MCF 10A (cell line): Measurements from ENCODE around the gene KCNJ4. TPM values are rescaled to one million over a fixed set of nuclear protein-coding genes. Genes with fewer than 3 reads are reported as not detected.

ENCODE experiments used
- BruUV-seq: library from RNA; stranded (reverse); fragments of 400-500 nt; replicated peaks from 2 replicates; lab custom pipeline; 2021; lab: Mats Ljungman, UMichigan
- CTCF ChIA-PET: fragments of 300-600 bp; sonication (Branson Sonifier 250); formaldehyde crosslinking; extraction: SDS; loops from one replicate; lab custom pipeline; 2021; ENCODE audit warnings: antibody characterized with exemption, inconsistent platforms; lab: Yijun Ruan, JAX
- POLR2A ChIA-PET: fragments of 300-600, 350-650 bp; sonication (Branson Sonifier 250); formaldehyde crosslinking; extraction: SDS; loops from one replicate; lab custom pipeline; 2020; ENCODE audit warnings: antibody characterized with exemption, inconsistent platforms; lab: Yijun Ruan, JAX
- DNase-seq: peaks from one replicate; pipeline ENCODE4 v3.0.0-alpha.2; 2018; ENCODE audit not compliant: unreplicated experiment
- H3K27ac Mint-ChIP-seq: one replicate; pipeline ENCODE4 v1.8.0; 2022; ENCODE audit warnings: mild to moderate bottlenecking, low read depth, mixed read lengths; ENCODE audit not compliant: unreplicated experiment
- H3K27me3 Mint-ChIP-seq: one replicate; pipeline ENCODE4 v1.8.0; 2022; ENCODE audit warnings: mixed read lengths; ENCODE audit not compliant: insufficient read depth, unreplicated experiment
- H3K36me3 Mint-ChIP-seq: one replicate; pipeline ENCODE4 v1.8.0; 2022; ENCODE audit warnings: mild to moderate bottlenecking, moderate library complexity, mixed read lengths; ENCODE audit not compliant: insufficient read depth, unreplicated experiment
- H3K4me1 Mint-ChIP-seq: one replicate; pipeline ENCODE4 v1.8.0; 2022; ENCODE audit warnings: mixed read lengths; ENCODE audit not compliant: insufficient read depth, unreplicated experiment
- H3K4me3 Mint-ChIP-seq: one replicate; pipeline ENCODE4 v1.8.0; 2022; ENCODE audit warnings: mild to moderate bottlenecking, moderate library complexity, mixed read lengths; ENCODE audit not compliant: unreplicated experiment
- H3K9me3 Mint-ChIP-seq: one replicate; pipeline ENCODE4 v1.8.0; 2022; ENCODE audit warnings: mixed read lengths; ENCODE audit not compliant: unreplicated experiment
- intact Hi-C: fragments of 100-400 bp; cut with micrococcal nuclease; formaldehyde crosslinking; loops from 2 replicates; pipeline ENCODE4 v1.14.1; 2022
- total RNA-seq: library from RNA; stranded (reverse); gene quantifications from 2 replicates; pipeline ENCODE4 v1.2.3, GENCODE V29; 2022
- TF ChIP-seq, protein P1 (sequence below): fragments of 200-600 bp; IDR thresholded peaks from one replicate; pipeline ENCODE4 v1.8.0; 2022; ENCODE audit warnings: antibody characterized with exemption, mild to moderate bottlenecking; ENCODE audit not compliant: unreplicated experiment

KCNJ4 gene
- total RNA-seq, 1 experiment from 2014 or later: not detected

- H3K4me3 Mint-ChIP-seq: no peak overlapping the region
- TF ChIP-seq, protein P1, sequence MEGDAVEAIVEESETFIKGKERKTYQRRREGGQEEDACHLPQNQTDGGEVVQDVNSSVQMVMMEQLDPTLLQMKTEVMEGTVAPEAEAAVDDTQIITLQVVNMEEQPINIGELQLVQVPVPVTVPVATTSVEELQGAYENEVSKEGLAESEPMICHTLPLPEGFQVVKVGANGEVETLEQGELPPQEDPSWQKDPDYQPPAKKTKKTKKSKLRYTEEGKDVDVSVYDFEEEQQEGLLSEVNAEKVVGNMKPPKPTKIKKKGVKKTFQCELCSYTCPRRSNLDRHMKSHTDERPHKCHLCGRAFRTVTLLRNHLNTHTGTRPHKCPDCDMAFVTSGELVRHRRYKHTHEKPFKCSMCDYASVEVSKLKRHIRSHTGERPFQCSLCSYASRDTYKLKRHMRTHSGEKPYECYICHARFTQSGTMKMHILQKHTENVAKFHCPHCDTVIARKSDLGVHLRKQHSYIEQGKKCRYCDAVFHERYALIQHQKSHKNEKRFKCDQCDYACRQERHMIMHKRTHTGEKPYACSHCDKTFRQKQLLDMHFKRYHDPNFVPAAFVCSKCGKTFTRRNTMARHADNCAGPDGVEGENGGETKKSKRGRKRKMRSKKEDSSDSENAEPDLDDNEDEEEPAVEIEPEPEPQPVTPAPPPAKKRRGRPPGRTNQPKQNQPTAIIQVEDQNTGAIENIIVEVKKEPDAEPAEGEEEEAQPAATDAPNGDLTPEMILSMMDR: no peak
- H3K36me3 Mint-ChIP-seq: peaks cover 100% of the 10 kb centered on the region
- peaks cover 6% of the 10 kb centered on the region for H3K4me1 Mint-ChIP-seq
- intact Hi-C loops: no loop called here
- H3K27me3 Mint-ChIP-seq: no peaks in the 10 kb centered on the region
- H3K9me3 Mint-ChIP-seq: no peaks in the 10 kb centered on the region
- H3K27ac Mint-ChIP-seq: no peak overlapping the region
- ChIA-PET POLR2A (interaction anchor here (0.6 kb wide), 1 partner anchor 36 kb away, joined by 3 read pairs; no protein-coding TSS in a partner anchor), CTCF (interaction anchor here (0.5 to 0.6 kb wide), 2 partner anchors 55 to 763 kb away, joined by 4 read pairs; no protein-coding TSS in a partner anchor)
- no peak for DNase-seq
- no TSS peak for BruUV-seq
These were observed 42.9 kb upstream of the KCNJ4 start for GRCh38 chr22:38497869-38498268.

- H3K9me3 Mint-ChIP-seq: no peaks in the 10 kb centered on the region
- peaks cover 100% of the 10 kb centered on the region for H3K36me3 Mint-ChIP-seq
- no peaks in the 10 kb centered on the region for H3K4me1 Mint-ChIP-seq
- DNase-seq: no peak
- intact Hi-C loops: no loop called here
- H3K27ac Mint-ChIP-seq: no peak overlapping the region
- no peak overlapping the region for H3K4me3 Mint-ChIP-seq
- TF ChIP-seq, protein P1: no peak
- ChIA-PET CTCF (interaction anchor here (1.0 to 2.7 kb wide), 2 partner anchors 8 to 10 kb away, joined by 4 to 10 read pairs; no protein-coding TSS in a partner anchor), POLR2A (interaction anchor here (0.8 to 1.5 kb wide), 3 partner anchors 10 to 12 kb away, joined by 3 to 5 read pairs (median 3); no protein-coding TSS in a partner anchor)
- H3K27me3 Mint-ChIP-seq: no peaks in the 10 kb centered on the region
- no TSS peak for BruUV-seq
These were observed 39.9 kb upstream of the KCNJ4 start for GRCh38 chr22:38494939-38495338.

GRCh38 chr22:38494498-38494897 is 39.5 kb upstream of the KCNJ4 start:
- H3K9me3 Mint-ChIP-seq: no peaks in the 10 kb centered on the region
- no peak for DNase-seq
- H3K4me1 Mint-ChIP-seq: peaks cover 3% of the 10 kb centered on the region
- TF ChIP-seq, protein P1: no peak
- CTCF ChIA-PET: interaction anchor here (0.7 to 2.7 kb wide), 3 partner anchors 8 to 429 kb away, joined by 3 to 10 read pairs (median 4); no protein-coding TSS in a partner anchor
- no TSS peak for BruUV-seq
- no peak overlapping the region for H3K4me3 Mint-ChIP-seq
- peaks cover 100% of the 10 kb centered on the region for H3K36me3 Mint-ChIP-seq
- H3K27me3 Mint-ChIP-seq: no peaks in the 10 kb centered on the region
- H3K27ac Mint-ChIP-seq: no peak overlapping the region
- intact Hi-C loops: no loop called here
- POLR2A ChIA-PET: interaction anchor here (0.8 to 1.5 kb wide), 3 partner anchors 10 to 11 kb away, joined by 3 to 5 read pairs (median 3); no protein-coding TSS in a partner anchor

DNA sequence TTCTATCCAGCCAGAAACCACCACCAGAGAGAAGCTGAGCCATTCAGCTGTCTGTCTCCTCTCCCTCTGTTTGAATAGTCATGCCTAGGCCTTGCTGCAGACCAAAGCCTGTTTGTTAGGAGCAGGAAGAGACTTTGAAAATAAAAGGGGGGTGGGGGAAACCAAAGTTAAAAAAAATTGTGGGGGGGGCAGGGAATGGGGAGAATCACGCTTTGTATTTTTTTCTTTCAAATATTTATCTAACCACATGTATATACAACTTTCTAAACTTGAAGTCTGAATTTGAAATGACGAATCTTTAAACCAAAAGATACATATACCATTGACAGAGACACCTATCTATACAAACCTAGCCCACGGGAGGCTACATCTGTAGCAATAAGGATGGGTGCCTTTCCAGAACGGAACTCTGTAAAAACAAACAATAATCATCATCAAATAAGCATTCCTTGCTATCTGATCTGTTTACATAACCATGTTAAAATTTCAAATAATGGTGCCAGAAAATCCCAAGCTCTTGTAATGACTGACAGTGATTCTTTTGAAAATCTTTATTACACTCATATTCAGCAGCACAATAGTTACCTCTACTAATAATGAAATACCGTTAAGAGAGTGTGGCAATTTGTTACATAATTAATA is 36.8 kb upstream of the KCNJ4 start:
- no peak for DNase-seq
- ChIA-PET POLR2A (interaction anchor here (1.4 to 4.4 kb wide), 2 partner anchors 10 to 11 kb away, joined by 10 to 21 read pairs; no protein-coding TSS in a partner anchor), CTCF (interaction anchor here (2.7 kb wide), 1 partner anchor 11 kb away, joined by 10 read pairs; no protein-coding TSS in a partner anchor)
- Mint-ChIP-seq H3K4me1 (peaks cover 5% of the 10 kb centered on the region), H3K9me3 (no peaks in the 10 kb centered on the region), H3K4me3 (no peak overlapping the region), H3K36me3 (peaks cover 100% of the 10 kb centered on the region), H3K27me3 (no peaks in the 10 kb centered on the region), H3K27ac (no peak overlapping the region)
- TF ChIP-seq, protein P1: no peak
- intact Hi-C loops: no loop called here
- no TSS peak for BruUV-seq
